HL-60 (cell line): Measurements from ENCODE around the gene WNT2.
A peak's percentile ranks its signal among the peaks of the same experiment; 100 is the strongest.

Experiments
- DNase-seq, 2 experiments: peaks; one replicate each; pipeline ENCODE4 v3.0.0-alpha.2; 2010 to 2020; ENCODE audit warnings: low read depth in 1 of 2, low spot score in 1 of 2
- H3K27ac ChIP-seq: fragments of 250-450 bp; sonication (Bioruptor Pico); replicated peaks from 2 replicates; pipeline ENCODE4 v1.5.1; 2020; ENCODE audit warnings: mild to moderate bottlenecking, moderate library complexity
- H3K27me3 ChIP-seq: fragments of 250-450 bp; sonication (Bioruptor Pico); 2 replicates; pipeline ENCODE4 v1.5.1; 2021; ENCODE audit warnings: mild to moderate bottlenecking, moderate library complexity; ENCODE audit not compliant: insufficient read depth, poor library complexity, severe bottlenecking
- H3K4me3 ChIP-seq: replicated peaks from 2 replicates; pipeline ENCODE4 v1.5.1; 2011; ENCODE audit warnings: mild to moderate bottlenecking, control low read depth, low read length; ENCODE audit not compliant: insufficient read depth
- GABPA ChIP-seq: IDR thresholded peaks from 2 replicates; pipeline ENCODE4 v1.6.1; 2012; ENCODE audit warnings: low read depth
- POLR2AphosphoS5 ChIP-seq: IDR thresholded peaks from 2 replicates; pipeline ENCODE4 v1.6.1; 2012; ENCODE audit warnings: low read depth
- SPI1 ChIP-seq: IDR thresholded peaks from 2 replicates; pipeline ENCODE4 v1.6.1; 2012; ENCODE audit warnings: low read depth, mild to moderate bottlenecking, borderline replicate concordance
- TF ChIP-seq, protein P1 (sequence below): IDR thresholded peaks from 2 replicates; pipeline ENCODE4 v1.6.1; 2012; ENCODE audit warnings: low read depth; ENCODE audit not compliant: insufficient replicate concordance
- TF ChIP-seq, protein P2 (sequence below): IDR thresholded peaks from one replicate; pipeline ENCODE4 v1.5.1; 2011; ENCODE audit warnings: low read length, control low read depth, inconsistent platforms; ENCODE audit not compliant: insufficient read depth

The WNT2 gene

DNA sequence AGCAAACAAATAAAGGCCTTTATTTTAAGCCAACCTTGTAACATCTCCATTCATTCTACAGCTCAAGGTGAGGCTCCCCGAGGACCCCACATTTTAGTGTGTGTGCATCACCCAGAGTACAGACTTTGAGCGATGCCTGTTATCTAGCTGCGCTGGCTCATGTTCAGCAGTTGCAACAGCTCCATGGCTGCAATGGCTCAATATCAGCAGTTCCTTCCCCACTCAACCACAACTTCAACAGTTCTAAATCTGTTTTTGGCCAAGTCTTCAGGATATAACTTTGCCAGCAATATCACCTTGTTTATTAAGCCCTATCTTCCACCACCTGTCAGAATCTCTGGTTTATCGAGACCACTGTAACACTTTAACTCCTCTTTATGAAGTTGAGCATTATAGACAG is 95.8 kb downstream of the WNT2 start:
- Histone ChIP-seq H3K4me3 (no peak overlapping the region), H3K27me3 (no peaks in the 10 kb centered on the region), H3K27ac (no peak overlapping the region)
- TF ChIP-seq, protein P1, sequence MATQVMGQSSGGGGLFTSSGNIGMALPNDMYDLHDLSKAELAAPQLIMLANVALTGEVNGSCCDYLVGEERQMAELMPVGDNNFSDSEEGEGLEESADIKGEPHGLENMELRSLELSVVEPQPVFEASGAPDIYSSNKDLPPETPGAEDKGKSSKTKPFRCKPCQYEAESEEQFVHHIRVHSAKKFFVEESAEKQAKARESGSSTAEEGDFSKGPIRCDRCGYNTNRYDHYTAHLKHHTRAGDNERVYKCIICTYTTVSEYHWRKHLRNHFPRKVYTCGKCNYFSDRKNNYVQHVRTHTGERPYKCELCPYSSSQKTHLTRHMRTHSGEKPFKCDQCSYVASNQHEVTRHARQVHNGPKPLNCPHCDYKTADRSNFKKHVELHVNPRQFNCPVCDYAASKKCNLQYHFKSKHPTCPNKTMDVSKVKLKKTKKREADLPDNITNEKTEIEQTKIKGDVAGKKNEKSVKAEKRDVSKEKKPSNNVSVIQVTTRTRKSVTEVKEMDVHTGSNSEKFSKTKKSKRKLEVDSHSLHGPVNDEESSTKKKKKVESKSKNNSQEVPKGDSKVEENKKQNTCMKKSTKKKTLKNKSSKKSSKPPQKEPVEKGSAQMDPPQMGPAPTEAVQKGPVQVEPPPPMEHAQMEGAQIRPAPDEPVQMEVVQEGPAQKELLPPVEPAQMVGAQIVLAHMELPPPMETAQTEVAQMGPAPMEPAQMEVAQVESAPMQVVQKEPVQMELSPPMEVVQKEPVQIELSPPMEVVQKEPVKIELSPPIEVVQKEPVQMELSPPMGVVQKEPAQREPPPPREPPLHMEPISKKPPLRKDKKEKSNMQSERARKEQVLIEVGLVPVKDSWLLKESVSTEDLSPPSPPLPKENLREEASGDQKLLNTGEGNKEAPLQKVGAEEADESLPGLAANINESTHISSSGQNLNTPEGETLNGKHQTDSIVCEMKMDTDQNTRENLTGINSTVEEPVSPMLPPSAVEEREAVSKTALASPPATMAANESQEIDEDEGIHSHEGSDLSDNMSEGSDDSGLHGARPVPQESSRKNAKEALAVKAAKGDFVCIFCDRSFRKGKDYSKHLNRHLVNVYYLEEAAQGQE: no peak
- TF ChIP-seq POLR2AphosphoS5 (no peak), SPI1 (peak; percentile 67; the same call in 1 of the 2 replicates), GABPA (no peak)
- TF ChIP-seq, protein P2, sequence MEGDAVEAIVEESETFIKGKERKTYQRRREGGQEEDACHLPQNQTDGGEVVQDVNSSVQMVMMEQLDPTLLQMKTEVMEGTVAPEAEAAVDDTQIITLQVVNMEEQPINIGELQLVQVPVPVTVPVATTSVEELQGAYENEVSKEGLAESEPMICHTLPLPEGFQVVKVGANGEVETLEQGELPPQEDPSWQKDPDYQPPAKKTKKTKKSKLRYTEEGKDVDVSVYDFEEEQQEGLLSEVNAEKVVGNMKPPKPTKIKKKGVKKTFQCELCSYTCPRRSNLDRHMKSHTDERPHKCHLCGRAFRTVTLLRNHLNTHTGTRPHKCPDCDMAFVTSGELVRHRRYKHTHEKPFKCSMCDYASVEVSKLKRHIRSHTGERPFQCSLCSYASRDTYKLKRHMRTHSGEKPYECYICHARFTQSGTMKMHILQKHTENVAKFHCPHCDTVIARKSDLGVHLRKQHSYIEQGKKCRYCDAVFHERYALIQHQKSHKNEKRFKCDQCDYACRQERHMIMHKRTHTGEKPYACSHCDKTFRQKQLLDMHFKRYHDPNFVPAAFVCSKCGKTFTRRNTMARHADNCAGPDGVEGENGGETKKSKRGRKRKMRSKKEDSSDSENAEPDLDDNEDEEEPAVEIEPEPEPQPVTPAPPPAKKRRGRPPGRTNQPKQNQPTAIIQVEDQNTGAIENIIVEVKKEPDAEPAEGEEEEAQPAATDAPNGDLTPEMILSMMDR: no peak
- DNase-seq: peak in 1 of 2 experiments; percentile 70

DNA sequence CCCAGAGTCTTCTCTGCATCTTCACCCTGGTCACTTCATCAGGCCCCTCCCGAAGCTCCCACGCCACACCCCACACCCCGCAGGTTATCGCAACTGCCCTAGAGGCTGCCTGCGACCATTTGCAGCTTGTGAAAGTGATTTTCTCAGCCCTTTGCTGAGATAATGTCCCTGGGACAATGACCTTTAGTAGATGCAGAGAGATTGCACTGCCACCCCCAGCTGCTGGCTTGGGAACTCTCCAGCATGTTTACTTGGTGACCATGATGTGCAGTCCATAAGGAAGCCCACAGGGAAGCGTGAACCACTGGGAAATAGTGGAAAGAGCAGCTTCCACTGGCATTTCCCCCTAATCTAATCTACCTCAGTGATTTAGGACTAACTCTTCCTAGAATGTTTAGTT is 97.3 kb downstream of the WNT2 start:
- no peak for DNase-seq
- Histone ChIP-seq H3K4me3 (no peak overlapping the region), H3K27me3 (no peaks in the 10 kb centered on the region), H3K27ac (no peak overlapping the region)
- no peak for TF ChIP-seq GABPA
- TF ChIP-seq, protein P2: no peak
- TF ChIP-seq, protein P1: no peak
- TF ChIP-seq POLR2AphosphoS5: no peak
- TF ChIP-seq SPI1: no peak
